Measurements from ENCODE around the gene BHLHE23.

BHLHE23 gene

DNA sequence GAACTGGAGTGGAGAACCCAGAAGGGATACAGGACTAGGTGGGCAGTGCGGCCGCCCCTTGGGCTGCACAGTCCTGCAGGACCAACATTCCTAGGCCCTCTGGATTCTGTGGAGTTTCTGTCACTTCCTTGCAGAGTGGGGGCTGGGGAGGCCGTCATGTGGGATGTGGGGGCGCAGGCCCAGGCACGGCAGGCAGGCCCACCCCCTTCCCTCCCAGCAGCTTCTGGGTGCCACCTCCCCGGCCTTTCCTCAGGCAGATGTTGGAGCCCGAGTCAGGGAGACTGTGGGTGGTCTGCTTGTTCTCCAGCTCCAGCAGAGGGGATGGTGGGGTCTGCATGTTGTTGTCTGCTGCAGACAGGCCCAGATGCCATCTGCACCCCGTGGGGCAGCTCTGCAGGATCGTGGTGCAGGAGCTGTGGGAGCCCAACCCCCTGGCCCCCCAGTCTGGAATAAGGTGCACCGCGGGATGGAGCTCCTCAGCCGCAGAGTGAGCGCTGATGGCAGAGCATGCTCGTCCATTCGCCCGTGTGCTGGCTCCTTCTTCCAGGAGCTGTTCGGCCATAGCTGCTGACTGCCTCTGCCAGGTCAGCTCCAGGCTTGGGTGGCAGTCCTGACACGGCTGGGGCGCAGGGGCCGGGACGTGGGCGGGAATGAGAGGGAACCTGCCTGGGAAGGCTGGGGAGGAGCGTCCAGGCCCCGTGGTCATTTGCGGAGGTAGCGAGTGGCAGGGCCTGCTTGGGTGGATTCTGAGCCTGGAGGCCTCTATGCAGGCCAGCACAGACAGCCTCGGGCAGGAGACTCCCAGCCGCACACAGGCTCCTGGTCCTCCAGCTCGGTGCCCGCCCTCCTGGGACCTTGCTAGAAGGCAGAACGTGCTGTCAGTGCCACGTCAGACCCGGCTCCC, 36.2 kb downstream of the BHLHE23 start:
- no peak overlapping the region for H4K8ac ChIP-seq (ENCODE audit: low read depth, low read length)
- H3K9ac ChIP-seq (ENCODE audit: low read length), result no peak overlapping the region
- no peak overlapping the region for H2BK15ac ChIP-seq (replicated peaks; ENCODE audit: low read depth)
- H3K56ac ChIP-seq (ENCODE audit: low read length), result no peak overlapping the region
- no peaks in the 10 kb centered on the region for H3K79me2 ChIP-seq (ENCODE audit: control insufficient read depth, insufficient read depth, low read length)
- no peaks in the 10 kb centered on the region for H3K79me1 ChIP-seq (ENCODE audit: low read length)
- H2BK5ac ChIP-seq (ENCODE audit: low read length), result no peak overlapping the region
- peaks cover 16% of the 10 kb centered on the region for H3K27me3 ChIP-seq (ENCODE audit: insufficient read depth, low read length, poor library complexity)
- no peak overlapping the region for H4K5ac ChIP-seq (ENCODE audit: low read length)
- no peak overlapping the region for H3K27ac ChIP-seq (ENCODE audit: low read depth, low read length)
- no peak overlapping the region for H3K23ac ChIP-seq (ENCODE audit: low read length)
- no peak overlapping the region for H3K4ac ChIP-seq (ENCODE audit: low read depth, low read length)
- H2BK120ac ChIP-seq (ENCODE audit: low read depth, low read length), result no peak overlapping the region
- no peak overlapping the region for H2AK5ac ChIP-seq (ENCODE audit: low read length)
- no peak for DNase-seq
- H3K4me2 ChIP-seq (ENCODE audit: low read length), result no peak overlapping the region
- no peak overlapping the region for H3K18ac ChIP-seq (ENCODE audit: low read length)
- no peak overlapping the region for H3K4me3 ChIP-seq (ENCODE audit: low read length)
- no CpG with 5 or more reads among the region's 33 CpGs for WGBS (ENCODE audit: extremely low coverage, insufficient coverage, low lambda C conversion rate)
- H3K4me1 ChIP-seq (ENCODE audit: control insufficient read depth, low read depth, low read length), result no peaks in the 10 kb centered on the region
- no peaks in the 10 kb centered on the region for H3K36me3 ChIP-seq (ENCODE audit: control insufficient read depth, insufficient read depth, low read length)

DNA sequence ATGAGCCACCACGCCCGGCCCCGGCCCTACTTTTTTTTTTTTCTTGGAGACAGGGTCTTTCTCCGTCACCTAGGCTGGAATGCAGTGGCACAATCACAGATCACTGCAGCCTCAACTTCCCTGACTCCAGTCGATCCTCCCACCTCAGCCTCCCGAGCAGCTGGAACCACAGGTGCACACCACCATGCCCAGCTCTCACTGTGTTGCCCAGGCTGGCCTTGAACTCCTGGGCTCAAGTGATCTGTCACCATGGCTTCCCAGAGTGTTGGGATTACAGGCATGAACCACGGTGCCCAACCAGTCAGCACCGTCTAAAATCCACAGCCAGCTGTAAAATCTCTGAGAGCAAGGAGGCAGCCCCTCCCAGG, 36.8 kb downstream of the BHLHE23 start:
- Histone ChIP-seq H4K5ac (ENCODE audit: low read length) (no peak overlapping the region), H3K4ac (ENCODE audit: low read depth, low read length) (no peak overlapping the region), H3K79me2 (ENCODE audit: control insufficient read depth, insufficient read depth, low read length) (no peaks in the 10 kb centered on the region), H3K36me3 (ENCODE audit: control insufficient read depth, insufficient read depth, low read length) (no peaks in the 10 kb centered on the region), H3K56ac (ENCODE audit: low read length) (no peak overlapping the region), H3K4me3 (ENCODE audit: low read length) (no peak overlapping the region), H4K8ac (ENCODE audit: low read depth, low read length) (no peak overlapping the region), H3K4me2 (ENCODE audit: low read length) (no peak overlapping the region), H3K4me1 (ENCODE audit: control insufficient read depth, low read depth, low read length) (no peaks in the 10 kb centered on the region), H3K27me3 (ENCODE audit: insufficient read depth, low read length, poor library complexity) (peaks cover 16% of the 10 kb centered on the region), H3K23ac (ENCODE audit: low read length) (no peak overlapping the region), H2BK15ac (replicated peaks; ENCODE audit: low read depth) (no peak overlapping the region), H3K9ac (ENCODE audit: low read length) (no peak overlapping the region), H2BK120ac (ENCODE audit: low read depth, low read length) (no peak overlapping the region), H3K79me1 (ENCODE audit: low read length) (no peaks in the 10 kb centered on the region), H2BK5ac (ENCODE audit: low read length) (no peak overlapping the region), H3K18ac (ENCODE audit: low read length) (no peak overlapping the region), H2AK5ac (ENCODE audit: low read length) (no peak overlapping the region), H3K27ac (ENCODE audit: low read depth, low read length) (no peak overlapping the region)
- DNase-seq, result no peak
- no CpG with 5 or more reads among the region's 8 CpGs for WGBS (ENCODE audit: extremely low coverage, insufficient coverage, low lambda C conversion rate)

DNA sequence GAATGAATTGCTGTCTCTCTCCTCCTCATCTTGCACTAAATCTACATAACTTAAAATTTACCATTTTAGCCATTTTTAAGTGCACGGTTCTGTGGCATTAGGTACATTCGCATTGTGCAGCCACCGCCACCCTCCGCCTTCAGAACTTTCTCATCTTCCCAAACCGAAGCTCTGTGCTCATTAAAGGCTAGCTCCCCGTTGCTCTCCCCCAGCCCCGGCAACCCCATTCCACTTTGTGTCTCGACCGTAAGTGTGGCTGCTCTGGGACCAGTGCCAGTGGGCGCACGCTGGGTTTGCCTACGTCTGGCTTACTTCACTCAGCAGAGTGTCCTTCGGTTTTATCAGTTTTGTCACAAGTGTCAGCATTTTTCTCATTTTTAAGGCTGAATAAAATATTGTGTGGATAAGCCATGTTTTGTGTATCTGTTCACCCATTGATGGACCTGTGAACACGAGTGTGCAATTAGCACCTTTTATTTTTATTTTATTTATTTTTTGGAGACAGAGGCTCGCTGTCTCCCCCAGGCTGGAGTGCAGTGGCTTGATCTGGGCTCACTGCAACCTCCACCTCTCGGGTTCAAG, 37.5 kb downstream of the BHLHE23 start:
- no CpG with 5 or more reads among the region's 16 CpGs for WGBS (ENCODE audit: extremely low coverage, insufficient coverage, low lambda C conversion rate)
- no peak overlapping the region for H3K4me2 ChIP-seq (ENCODE audit: low read length)
- H3K27me3 ChIP-seq (ENCODE audit: insufficient read depth, low read length, poor library complexity), result peaks cover 12% of the 10 kb centered on the region
- H3K27ac ChIP-seq (ENCODE audit: low read depth, low read length), result no peak overlapping the region
- H3K79me2 ChIP-seq (ENCODE audit: control insufficient read depth, insufficient read depth, low read length), result no peaks in the 10 kb centered on the region
- H3K18ac ChIP-seq (ENCODE audit: low read length), result no peak overlapping the region
- H4K5ac ChIP-seq (ENCODE audit: low read length), result no peak overlapping the region
- H2BK120ac ChIP-seq (ENCODE audit: low read depth, low read length), result no peak overlapping the region
- H2BK15ac ChIP-seq (replicated peaks; ENCODE audit: low read depth), result no peak overlapping the region
- no peak for DNase-seq
- no peak overlapping the region for H3K23ac ChIP-seq (ENCODE audit: low read length)
- no peak overlapping the region for H3K4me3 ChIP-seq (ENCODE audit: low read length)
- no peaks in the 10 kb centered on the region for H3K79me1 ChIP-seq (ENCODE audit: low read length)
- H3K56ac ChIP-seq (ENCODE audit: low read length), result no peak overlapping the region
- no peak overlapping the region for H3K9ac ChIP-seq (ENCODE audit: low read length)
- H2BK5ac ChIP-seq (ENCODE audit: low read length), result no peak overlapping the region
- no peaks in the 10 kb centered on the region for H3K36me3 ChIP-seq (ENCODE audit: control insufficient read depth, insufficient read depth, low read length)
- no peak overlapping the region for H4K8ac ChIP-seq (ENCODE audit: low read depth, low read length)
- H2AK5ac ChIP-seq (ENCODE audit: low read length), result no peak overlapping the region
- no peak overlapping the region for H3K4ac ChIP-seq (ENCODE audit: low read depth, low read length)
- H3K4me1 ChIP-seq (ENCODE audit: control insufficient read depth, low read depth, low read length), result no peaks in the 10 kb centered on the region

DNA sequence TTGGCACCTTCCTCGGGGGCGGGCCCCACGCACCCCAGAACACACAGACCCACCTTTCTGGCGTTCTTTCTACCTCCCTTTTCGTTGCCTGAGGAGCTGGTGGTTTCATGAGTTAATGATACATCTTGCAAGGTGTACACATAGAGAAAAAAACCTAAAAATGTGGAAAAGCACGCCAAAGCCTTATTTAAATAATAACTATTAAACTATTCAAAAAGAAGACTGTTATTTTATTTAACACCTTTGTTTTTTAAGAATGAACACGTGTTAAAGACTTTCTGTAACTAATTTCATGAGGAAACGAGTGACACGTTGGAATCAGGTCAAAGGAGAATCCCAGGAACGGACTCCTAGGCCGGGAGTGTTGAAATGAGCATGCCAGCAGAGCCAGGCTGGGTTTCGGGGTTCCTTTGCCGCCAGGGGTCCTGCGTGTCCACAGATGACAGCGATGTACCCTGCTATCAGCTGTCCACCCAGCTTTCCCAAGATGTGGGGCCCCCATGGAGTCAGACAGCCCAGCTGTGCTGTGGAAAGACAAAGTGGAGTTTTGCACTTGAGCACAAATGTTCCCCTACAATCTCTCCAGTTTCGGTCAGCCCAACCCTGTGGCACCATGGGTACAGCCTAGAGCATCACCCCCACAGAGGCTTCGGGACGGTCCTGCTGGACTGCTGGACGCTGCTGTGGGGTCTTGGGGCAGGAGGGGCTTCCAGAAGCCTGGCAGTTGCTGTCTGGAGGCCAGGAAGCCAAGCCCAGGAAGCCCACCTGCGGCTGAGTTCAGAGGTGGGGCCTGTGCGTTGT, 38.2 kb downstream of the BHLHE23 start:
- Histone ChIP-seq H3K4me1 (ENCODE audit: control insufficient read depth, low read depth, low read length) (no peaks in the 10 kb centered on the region), H3K79me2 (ENCODE audit: control insufficient read depth, insufficient read depth, low read length) (no peaks in the 10 kb centered on the region), H3K4me3 (ENCODE audit: low read length) (no peak overlapping the region), H3K4ac (ENCODE audit: low read depth, low read length) (no peak overlapping the region), H3K4me2 (ENCODE audit: low read length) (no peak overlapping the region), H3K79me1 (ENCODE audit: low read length) (no peaks in the 10 kb centered on the region), H3K56ac (ENCODE audit: low read length) (no peak overlapping the region), H3K23ac (ENCODE audit: low read length) (no peak overlapping the region), H4K8ac (ENCODE audit: low read depth, low read length) (no peak overlapping the region), H2BK15ac (replicated peaks; ENCODE audit: low read depth) (no peak overlapping the region), H2AK5ac (ENCODE audit: low read length) (no peak overlapping the region), H2BK5ac (ENCODE audit: low read length) (no peak overlapping the region), H3K27me3 (ENCODE audit: insufficient read depth, low read length, poor library complexity) (peaks cover 7% of the 10 kb centered on the region), H4K5ac (ENCODE audit: low read length) (no peak overlapping the region), H3K36me3 (ENCODE audit: control insufficient read depth, insufficient read depth, low read length) (no peaks in the 10 kb centered on the region), H3K18ac (ENCODE audit: low read length) (no peak overlapping the region), H3K27ac (ENCODE audit: low read depth, low read length) (no peak overlapping the region), H2BK120ac (ENCODE audit: low read depth, low read length) (no peak overlapping the region), H3K9ac (ENCODE audit: low read length) (no peak overlapping the region)
- DNase-seq, result no peak
- WGBS (ENCODE audit: extremely low coverage, insufficient coverage, low lambda C conversion rate), result no CpG with 5 or more reads among the region's 21 CpGs

DNA sequence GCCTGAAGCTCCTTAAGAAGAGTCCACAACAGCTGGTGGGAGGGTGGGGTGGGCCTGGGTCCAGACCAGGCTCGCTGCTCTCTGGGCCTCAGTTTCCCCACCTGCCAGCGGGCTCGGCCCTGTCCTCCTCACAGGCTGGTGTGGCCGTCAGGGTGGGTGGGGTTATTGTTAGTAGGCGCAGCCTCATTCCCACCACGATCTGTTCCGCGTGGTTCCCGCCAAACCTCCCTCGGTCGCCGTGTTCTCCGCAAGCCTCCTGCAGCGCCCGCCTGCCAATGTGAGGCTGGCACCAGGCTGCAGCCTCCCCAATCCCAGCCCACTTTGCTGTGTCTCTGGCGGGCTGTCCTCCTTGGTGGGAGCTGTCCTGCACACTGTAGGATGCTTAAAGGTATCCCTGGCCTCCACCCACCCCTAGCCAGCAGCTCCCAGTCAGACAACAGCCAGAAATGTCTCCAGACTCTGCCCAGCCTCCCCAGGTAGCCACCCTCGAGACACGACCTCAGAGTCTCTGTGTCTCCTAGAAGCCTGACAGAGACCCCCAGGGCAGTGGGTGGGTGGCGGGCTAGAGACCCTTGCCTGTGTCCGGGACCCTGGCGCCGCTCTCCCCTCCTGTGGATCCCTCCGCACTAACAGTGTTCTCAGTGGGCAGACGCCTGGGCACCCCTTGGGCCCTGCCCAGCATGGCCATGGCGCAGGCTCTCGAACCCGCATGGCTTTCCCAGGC, 39.0 kb downstream of the BHLHE23 start:
- no peak overlapping the region for H2BK5ac ChIP-seq (ENCODE audit: low read length)
- no peak overlapping the region for H3K27ac ChIP-seq (ENCODE audit: low read depth, low read length)
- H3K4me3 ChIP-seq (ENCODE audit: low read length), result no peak overlapping the region
- no peak overlapping the region for H2BK120ac ChIP-seq (ENCODE audit: low read depth, low read length)
- no peak overlapping the region for H3K9ac ChIP-seq (ENCODE audit: low read length)
- no peak overlapping the region for H3K4me2 ChIP-seq (ENCODE audit: low read length)
- H3K56ac ChIP-seq (ENCODE audit: low read length), result no peak overlapping the region
- no peak overlapping the region for H2BK15ac ChIP-seq (replicated peaks; ENCODE audit: low read depth)
- H3K79me2 ChIP-seq (ENCODE audit: control insufficient read depth, insufficient read depth, low read length), result no peaks in the 10 kb centered on the region
- no peak overlapping the region for H4K8ac ChIP-seq (ENCODE audit: low read depth, low read length)
- H2AK5ac ChIP-seq (ENCODE audit: low read length), result no peak overlapping the region
- H3K23ac ChIP-seq (ENCODE audit: low read length), result no peak overlapping the region
- H3K27me3 ChIP-seq (ENCODE audit: insufficient read depth, low read length, poor library complexity), result peaks cover under 1% of the 10 kb centered on the region
- no peaks in the 10 kb centered on the region for H3K79me1 ChIP-seq (ENCODE audit: low read length)
- DNase-seq, result no peak
- H4K5ac ChIP-seq (ENCODE audit: low read length), result no peak overlapping the region
- no peak overlapping the region for H3K4ac ChIP-seq (ENCODE audit: low read depth, low read length)
- H3K36me3 ChIP-seq (ENCODE audit: control insufficient read depth, insufficient read depth, low read length), result no peaks in the 10 kb centered on the region
- no peak overlapping the region for H3K18ac ChIP-seq (ENCODE audit: low read length)
- no CpG with 5 or more reads among the region's 27 CpGs for WGBS (ENCODE audit: extremely low coverage, insufficient coverage, low lambda C conversion rate)
- no peaks in the 10 kb centered on the region for H3K4me1 ChIP-seq (ENCODE audit: control insufficient read depth, low read depth, low read length)

All from mesendoderm (in vitro differentiated cells).